ENCODE data around the gene CCL17.

Gene CCL17

GRCh38 chr16:57388359-57389086 lies 16.0 kb upstream of the CCL17 start:
- Histone ChIP-seq H3K4me3 (ENCODE audit: low read depth, low read length) (no peak overlapping the region), H3K4me1 (ENCODE audit: control insufficient read depth, insufficient read depth, low read length) (no peaks in the 10 kb centered on the region), H3K36me3 (ENCODE audit: control insufficient read depth in 2 of 2, insufficient read depth in 1 of 2, low read length in 2 of 2) (no peaks in the 10 kb centered on the region), H3K9me3 (ENCODE audit: control insufficient read depth, insufficient read depth, low read depth, low read length) (no peaks in the 10 kb centered on the region), H3K27ac (ENCODE audit: extremely low read depth, low read depth, low read length) (no peak overlapping the region)
- ChIA-PET POLR2A (no interaction called here), CTCF (no interaction called here)
- TF ChIP-seq ZNF311 (tag by site-specific recombination; IDR thresholded peaks at IDR 0.05; ENCODE audit: borderline replicate concordance) (0 out of 2 replicates have a peak, but pooled peaks have one; percentile 23), ZNF521 (tag by site-specific recombination; IDR thresholded peaks at IDR 0.05) (0 out of 2 replicates have a peak, but pooled peaks have one; percentile 68), ZNF404 (tag by site-specific recombination; IDR thresholded peaks at IDR 0.05) (no peak), ZNF140 (tag by site-specific recombination; IDR thresholded peaks at IDR 0.05) (no peak), KLF1 (tag by site-specific recombination; IDR thresholded peaks at IDR 0.05) (0 out of 2 replicates have a peak, but pooled peaks have one; percentile 30), ZSCAN16 (tag by site-specific recombination; IDR thresholded peaks at IDR 0.05) (no peak), SCRT1 (tag by site-specific recombination; IDR thresholded peaks at IDR 0.05; ENCODE audit: borderline replicate concordance) (0 out of 2 replicates have a peak, but pooled peaks have one; percentile 32), ZNF580 (tag by site-specific recombination; IDR thresholded peaks at IDR 0.05) (no peak), ZNF561 (tag by site-specific recombination; IDR thresholded peaks at IDR 0.05; ENCODE audit: borderline replicate concordance) (no peak)

GRCh38 chr16:57389087-57389468 lies 15.5 kb upstream of the CCL17 start:
- TF ChIP-seq ZNF544 (tag by site-specific recombination; IDR thresholded peaks at IDR 0.05): no peak
- no peak for TF ChIP-seq ZNF211 (tag by site-specific recombination; IDR thresholded peaks at IDR 0.05; ENCODE audit: low read depth)
- TF ChIP-seq KLF16 (tag by site-specific recombination; IDR thresholded peaks at IDR 0.05): 0 out of 2 replicates have a peak, but pooled peaks have one; percentile 9
- TF ChIP-seq ZBTB11 (tag by site-specific recombination; conservative IDR thresholded peaks at IDR 0.05; ENCODE audit: low read depth): no peak
- no peak for TF ChIP-seq ZNF76 (tag by site-specific recombination; IDR thresholded peaks at IDR 0.05; ENCODE audit: borderline replicate concordance, low read depth)
- no peak for TF ChIP-seq ZNF610 (tag by site-specific recombination; IDR thresholded peaks at IDR 0.05; ENCODE audit: borderline replicate concordance)
- no peak for TF ChIP-seq ZNF423 (tag by site-specific recombination; IDR thresholded peaks at IDR 0.05)
- TF ChIP-seq ZSCAN4 (tag by site-specific recombination; IDR thresholded peaks at IDR 0.05): peak; percentile 72; the same call in 1 of the 2 replicates
- TF ChIP-seq ZNF449 (tag by site-specific recombination; IDR thresholded peaks at IDR 0.05): no peak
- TF ChIP-seq ZXDB (tag by site-specific recombination; IDR thresholded peaks at IDR 0.05): no peak
- no peak for TF ChIP-seq TRIM28 (IDR thresholded peaks at IDR 0.05; ENCODE audit: borderline replicate concordance, low read length)
- no peak for TF ChIP-seq MZF1 (tag by site-specific recombination; IDR thresholded peaks at IDR 0.05; ENCODE audit: borderline replicate concordance)
- TF ChIP-seq ZNF585B (tag by site-specific recombination; IDR thresholded peaks at IDR 0.05): no peak
- Histone ChIP-seq H3K9me3 (ENCODE audit: control insufficient read depth, insufficient read depth, low read depth, low read length) (no peaks in the 10 kb centered on the region), H3K27ac (ENCODE audit: extremely low read depth, low read depth, low read length) (no peak overlapping the region), H3K4me1 (ENCODE audit: control insufficient read depth, insufficient read depth, low read length) (no peaks in the 10 kb centered on the region), H3K4me3 (ENCODE audit: low read depth, low read length) (no peak overlapping the region), H3K36me3 (ENCODE audit: control insufficient read depth in 2 of 2, insufficient read depth in 1 of 2, low read length in 2 of 2) (no peaks in the 10 kb centered on the region)
- POLR2A ChIA-PET: no interaction called here
- CTCF ChIA-PET: no interaction called here
